Right lobe of liver (tissue), 4 donors: ENCODE measurements around the gene METAP1.

Experiments
- CTCF ChIP-seq, 4 donors: fragments of 200-600 bp in 3 of 4; fragments of 450-650 bp in 1 of 4; IDR thresholded peaks; one replicate each; pipeline versions ENCODE4 v1.5.1 to v1.8.0; 2016 to 2022; ENCODE audit warnings: antibody characterized with exemption in 4 of 4, mild to moderate bottlenecking in 2 of 4
- POLR2A ChIP-seq: fragments of 450-650 bp; IDR thresholded peaks from one replicate; pipeline ENCODE4 v1.6.1; 2017; ENCODE audit warnings: antibody characterized with exemption, mild to moderate bottlenecking
- donor health status: DM: no; HTN: no; CAD: no.
- donor health status: DM: no; HTN: no; CAD: no.
- donor health status: DM: no; HTN: yes; CAD: no.

GRCh38 chr4:98967786-98968329 lies 27.7 kb upstream of the METAP1 start:
- TF ChIP-seq POLR2A (no peak), CTCF (IDR thresholded peaks at IDR 0.05) (no peak)
